SK-N-SH (cell line): ENCODE data around the gene DDX31. TPM values are rescaled to one million over a fixed set of nuclear protein-coding genes. Genes with fewer than 3 reads are reported as not detected.

Experiments
- CTCF ChIA-PET: fragments of 300-600, 350-600 bp; formaldehyde crosslinking; extraction: SDS; loops from one replicate; lab custom pipeline; 2021; lab: Yijun Ruan, JAX
- POLR2A ChIA-PET: fragments of 350-600 bp; sonication (Branson Sonifier 250); formaldehyde crosslinking; extraction: SDS; loops from one replicate; lab custom pipeline; 2020; ENCODE audit warnings: antibody characterized with exemption, inconsistent platforms; lab: Yijun Ruan, JAX
- DNase-seq: peaks from one replicate; pipeline ENCODE4 v3.0.0; 2012
- H2AFZ ChIP-seq: fragments of 200-600 bp; sonication (generic); 2 replicates; pipeline ENCODE4 v1.8.1; 2016; ENCODE audit warnings: antibody characterized with exemption, mild to moderate bottlenecking, low read depth
- H3F3A ChIP-seq: fragments of 200-600 bp; sonication (generic); replicated peaks from 2 replicates; pipeline ENCODE3; 2016; ENCODE audit warnings: antibody characterized with exemption, mild to moderate bottlenecking; ENCODE audit not compliant: insufficient read depth
- H3K27ac ChIP-seq, 2 experiments: fragments of 200-500 bp in 1 of 2; fragments of 200-600 bp in 1 of 2; sonication (Bioruptor generic) in 1 of 2; sonication (generic), shearing (Covaris generic) in 1 of 2; 2 replicates each; pipeline versions ENCODE4 v1.5.1 to v1.6.1; 2014 to 2016; ENCODE audit warnings: low read depth in 2 of 2, inconsistent platforms in 1 of 2, low read length in 1 of 2, mild to moderate bottlenecking in 1 of 2, mixed read lengths in 1 of 2
- H3K27me3 ChIP-seq: fragments of 200-600 bp; sonication (generic), shearing (Covaris generic); 2 replicates; pipeline ENCODE4 v1.6.1; 2016; ENCODE audit warnings: mixed run types; ENCODE audit not compliant: insufficient read depth
- H3K36me3 ChIP-seq, 2 experiments: fragments of 200-500 bp in 1 of 2; fragments of 200-600 bp in 1 of 2; sonication (Bioruptor generic) in 1 of 2; sonication (generic) in 1 of 2; replicated peaks in 1 of 2; 2 replicates each; pipeline versions ENCODE3 to v1.5.1; 2014 to 2016; ENCODE audit warnings: low read length in 1 of 2, mild to moderate bottlenecking in 1 of 2; ENCODE audit not compliant: insufficient read depth in 2 of 2, control insufficient read depth in 1 of 2
- H3K4me1 ChIP-seq, 2 experiments: fragments of 200-500 bp in 1 of 2; fragments of 200-600 bp in 1 of 2; sonication (Bioruptor generic) in 1 of 2; sonication (generic), shearing (Covaris generic) in 1 of 2; 2 replicates each; pipeline versions ENCODE4 v1.5.1 to v1.6.1; 2014 to 2016; ENCODE audit warnings: low read depth in 1 of 2, low read length in 1 of 2, mixed run types in 1 of 2; ENCODE audit not compliant: insufficient read depth in 2 of 2, control insufficient read depth in 1 of 2
- H3K4me2 ChIP-seq: fragments of 200-600 bp; sonication (generic), shearing (Covaris generic); 2 replicates; pipeline ENCODE4 v1.6.1; 2017; ENCODE audit warnings: mixed run types
- H3K4me3 ChIP-seq, 2 experiments: fragments of 200-500 bp in 1 of 2; fragments of 200-600 bp in 1 of 2; sonication (Bioruptor generic) in 1 of 2; sonication (generic), shearing (Covaris generic) in 1 of 2; 2 replicates each; pipeline versions ENCODE4 v1.5.1 to v1.8.1; 2014 to 2016; ENCODE audit warnings: low read depth in 2 of 2, inconsistent platforms in 1 of 2, low read length in 1 of 2, mild to moderate bottlenecking in 1 of 2, mixed read lengths in 1 of 2, moderate library complexity in 1 of 2
- H3K79me2 ChIP-seq: fragments of 200-600 bp; sonication (generic); 2 replicates; pipeline ENCODE4 v1.8.1; 2017; ENCODE audit warnings: mild to moderate bottlenecking; ENCODE audit not compliant: insufficient read depth
- H3K9ac ChIP-seq: fragments of 200-600 bp; sonication (generic); 2 replicates; pipeline ENCODE4 v1.6.1; 2017; ENCODE audit warnings: mixed run types
- H3K9me2 ChIP-seq: fragments of 200-600 bp; sonication (generic); 2 replicates; pipeline ENCODE4 v1.6.1; 2017; ENCODE audit warnings: mixed run types
- H3K9me3 ChIP-seq: fragments of 200-600 bp; sonication (generic); 2 replicates; pipeline ENCODE4 v1.6.1; 2017; ENCODE audit warnings: mixed run types, mild to moderate bottlenecking, moderate library complexity
- H4K20me1 ChIP-seq: fragments of 200-600 bp; sonication (generic); 2 replicates; pipeline ENCODE4 v1.6.1; 2017; ENCODE audit warnings: mild to moderate bottlenecking, mixed run types; ENCODE audit not compliant: insufficient read depth
- CHD2 ChIP-seq: fragments of 150-350 bp; IDR thresholded peaks from 2 replicates; pipeline ENCODE4 v1.6.1; 2018; ENCODE audit warnings: low read length; ENCODE audit not compliant: partially characterized antibody
- ELF1 ChIP-seq: IDR thresholded peaks from 2 replicates; pipeline ENCODE4 v1.4.0; 2012
- GABPA ChIP-seq: IDR thresholded peaks from 2 replicates; pipeline ENCODE4 v1.4.0; 2012; ENCODE audit warnings: low read depth, mild to moderate bottlenecking
- JUND ChIP-seq: IDR thresholded peaks from 2 replicates; pipeline ENCODE4 v1.4.0; 2012
- MXI1 ChIP-seq: IDR thresholded peaks from 2 replicates; pipeline ENCODE4 v1.6.1; 2012; ENCODE audit warnings: mild to moderate bottlenecking, low read depth, low read length, improper control_type of control experiment
- NFIC ChIP-seq: IDR thresholded peaks from 2 replicates; pipeline ENCODE4 v1.4.0; 2012; ENCODE audit warnings: borderline replicate concordance
- NRF1 ChIP-seq: IDR thresholded peaks from 2 replicates; pipeline ENCODE4 v1.6.1; 2012; ENCODE audit warnings: low read depth, mild to moderate bottlenecking, low read length
- POLR2AphosphoS5 ChIP-seq: IDR thresholded peaks from 2 replicates; pipeline ENCODE4 v1.6.1; 2012; ENCODE audit warnings: low read depth, low read length
- RAD21 ChIP-seq: IDR thresholded peaks from 2 replicates; pipeline ENCODE4 v1.6.1; 2012; ENCODE audit warnings: mild to moderate bottlenecking, low read length
- RFX5 ChIP-seq: IDR thresholded peaks from 2 replicates; pipeline ENCODE4 v1.6.1; 2012; ENCODE audit warnings: mild to moderate bottlenecking, improper control_type of control experiment, low read length
- RXRA ChIP-seq: IDR thresholded peaks from 2 replicates; pipeline ENCODE4 v1.4.0; 2012; ENCODE audit warnings: low read depth, mild to moderate bottlenecking, borderline replicate concordance
- TAF1 ChIP-seq: IDR thresholded peaks from 2 replicates; pipeline ENCODE4 v1.6.1; 2012; ENCODE audit warnings: low read depth, mild to moderate bottlenecking, low read length, moderate library complexity, borderline replicate concordance
- TCF12 ChIP-seq: IDR thresholded peaks from 2 replicates; pipeline ENCODE4 v1.4.0; 2012
- TEAD4 ChIP-seq: IDR thresholded peaks from 2 replicates; pipeline ENCODE4 v1.4.0; 2012; ENCODE audit warnings: mild to moderate bottlenecking, borderline replicate concordance; ENCODE audit not compliant: insufficient read depth
- WGBS: methylation state at CpG from one replicate; pipeline ENCODE4 v1.1.6; 2017; ENCODE audit warnings: low lambda C conversion rate; 5-methylcytosine and 5-hydroxymethylcytosine counted together
- polyA plus RNA-seq, 3 experiments: library from polyadenylated mRNA; depleted of rRNA; stranded (reverse); fragments of >200 nt; gene quantifications; 2 replicates each; pipeline ENCODE4 v1.2.3, GENCODE V29; 2012
- TF ChIP-seq, protein P1 (sequence below): IDR thresholded peaks from 2 replicates; pipeline ENCODE4 v1.4.0; 2012; ENCODE audit warnings: low read depth, borderline replicate concordance
- TF ChIP-seq, protein P2 (sequence below): IDR thresholded peaks from 2 replicates; pipeline ENCODE4 v1.4.0; 2012; ENCODE audit warnings: low read depth
- TF ChIP-seq, protein P3 (sequence below): fragments of 200-600 bp; sonication (generic); IDR thresholded peaks from 2 replicates; pipeline ENCODE4 v1.6.1; 2017; ENCODE audit warnings: antibody characterized with exemption, mild to moderate bottlenecking, moderate library complexity
- TF ChIP-seq, protein P4 (sequence below): IDR thresholded peaks from 2 replicates; pipeline ENCODE4 v1.6.1; 2012; ENCODE audit warnings: mild to moderate bottlenecking, low read depth, low read length, moderate library complexity

DDX31 gene
- polyA plus RNA-seq, 1 of the 3 experiments (the other 2 are of a cell fraction): 13.9 TPM

DNA sequence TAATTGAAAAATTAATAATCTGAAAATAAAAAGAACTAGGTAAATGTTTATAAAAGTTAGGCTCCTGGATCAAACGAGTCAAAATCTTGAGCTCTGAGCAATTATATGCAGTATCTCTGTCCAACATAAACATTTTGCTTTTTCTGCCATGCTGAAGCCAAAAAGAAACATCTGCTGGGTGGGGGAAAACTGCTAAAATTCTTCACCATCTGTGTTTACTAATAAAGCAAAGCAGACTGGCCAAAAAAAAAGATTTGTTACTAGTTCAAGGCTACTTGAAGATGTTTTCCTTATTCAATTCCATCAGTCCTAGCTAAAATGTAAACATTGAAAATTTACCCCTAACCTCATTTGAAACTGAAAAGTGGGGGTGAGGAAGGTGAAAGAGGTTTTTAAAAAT, 30.2 kb upstream of the DDX31 start:
- no peak for DNase-seq
- 0% methylated on average over 1 of the region's 1 CpG for WGBS
- ChIA-PET POLR2A (no interaction called here), CTCF (interaction anchor here (1.5 kb wide), 1 partner anchor 99 kb away, joined by 5 read pairs; no protein-coding TSS in a partner anchor)
- H3K4me1 ChIP-seq: no peaks in the 10 kb centered on the region
- peaks cover 4% of the 10 kb centered on the region for H3F3A ChIP-seq
- H3K9me3 ChIP-seq: peaks cover 11% of the 10 kb centered on the region; the same call in 1 of the 2 replicates
- no peak overlapping the region for H3K9ac ChIP-seq
- H2AFZ ChIP-seq: no peak overlapping the region
- H3K36me3 ChIP-seq: no peaks in the 10 kb centered on the region
- H3K4me2 ChIP-seq: no peak overlapping the region
- H3K4me3 ChIP-seq: no peak overlapping the region
- TF ChIP-seq, protein P1, sequence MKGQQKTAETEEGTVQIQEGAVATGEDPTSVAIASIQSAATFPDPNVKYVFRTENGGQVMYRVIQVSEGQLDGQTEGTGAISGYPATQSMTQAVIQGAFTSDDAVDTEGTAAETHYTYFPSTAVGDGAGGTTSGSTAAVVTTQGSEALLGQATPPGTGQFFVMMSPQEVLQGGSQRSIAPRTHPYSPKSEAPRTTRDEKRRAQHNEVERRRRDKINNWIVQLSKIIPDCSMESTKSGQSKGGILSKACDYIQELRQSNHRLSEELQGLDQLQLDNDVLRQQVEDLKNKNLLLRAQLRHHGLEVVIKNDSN: no peak
- TF ChIP-seq CHD2: no peak
- TF ChIP-seq, protein P2, sequence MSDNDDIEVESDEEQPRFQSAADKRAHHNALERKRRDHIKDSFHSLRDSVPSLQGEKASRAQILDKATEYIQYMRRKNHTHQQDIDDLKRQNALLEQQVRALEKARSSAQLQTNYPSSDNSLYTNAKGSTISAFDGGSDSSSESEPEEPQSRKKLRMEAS: no peak
- TF ChIP-seq NRF1: no peak
- TF ChIP-seq, protein P3, sequence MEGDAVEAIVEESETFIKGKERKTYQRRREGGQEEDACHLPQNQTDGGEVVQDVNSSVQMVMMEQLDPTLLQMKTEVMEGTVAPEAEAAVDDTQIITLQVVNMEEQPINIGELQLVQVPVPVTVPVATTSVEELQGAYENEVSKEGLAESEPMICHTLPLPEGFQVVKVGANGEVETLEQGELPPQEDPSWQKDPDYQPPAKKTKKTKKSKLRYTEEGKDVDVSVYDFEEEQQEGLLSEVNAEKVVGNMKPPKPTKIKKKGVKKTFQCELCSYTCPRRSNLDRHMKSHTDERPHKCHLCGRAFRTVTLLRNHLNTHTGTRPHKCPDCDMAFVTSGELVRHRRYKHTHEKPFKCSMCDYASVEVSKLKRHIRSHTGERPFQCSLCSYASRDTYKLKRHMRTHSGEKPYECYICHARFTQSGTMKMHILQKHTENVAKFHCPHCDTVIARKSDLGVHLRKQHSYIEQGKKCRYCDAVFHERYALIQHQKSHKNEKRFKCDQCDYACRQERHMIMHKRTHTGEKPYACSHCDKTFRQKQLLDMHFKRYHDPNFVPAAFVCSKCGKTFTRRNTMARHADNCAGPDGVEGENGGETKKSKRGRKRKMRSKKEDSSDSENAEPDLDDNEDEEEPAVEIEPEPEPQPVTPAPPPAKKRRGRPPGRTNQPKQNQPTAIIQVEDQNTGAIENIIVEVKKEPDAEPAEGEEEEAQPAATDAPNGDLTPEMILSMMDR: no peak
- TF ChIP-seq, protein P4, sequence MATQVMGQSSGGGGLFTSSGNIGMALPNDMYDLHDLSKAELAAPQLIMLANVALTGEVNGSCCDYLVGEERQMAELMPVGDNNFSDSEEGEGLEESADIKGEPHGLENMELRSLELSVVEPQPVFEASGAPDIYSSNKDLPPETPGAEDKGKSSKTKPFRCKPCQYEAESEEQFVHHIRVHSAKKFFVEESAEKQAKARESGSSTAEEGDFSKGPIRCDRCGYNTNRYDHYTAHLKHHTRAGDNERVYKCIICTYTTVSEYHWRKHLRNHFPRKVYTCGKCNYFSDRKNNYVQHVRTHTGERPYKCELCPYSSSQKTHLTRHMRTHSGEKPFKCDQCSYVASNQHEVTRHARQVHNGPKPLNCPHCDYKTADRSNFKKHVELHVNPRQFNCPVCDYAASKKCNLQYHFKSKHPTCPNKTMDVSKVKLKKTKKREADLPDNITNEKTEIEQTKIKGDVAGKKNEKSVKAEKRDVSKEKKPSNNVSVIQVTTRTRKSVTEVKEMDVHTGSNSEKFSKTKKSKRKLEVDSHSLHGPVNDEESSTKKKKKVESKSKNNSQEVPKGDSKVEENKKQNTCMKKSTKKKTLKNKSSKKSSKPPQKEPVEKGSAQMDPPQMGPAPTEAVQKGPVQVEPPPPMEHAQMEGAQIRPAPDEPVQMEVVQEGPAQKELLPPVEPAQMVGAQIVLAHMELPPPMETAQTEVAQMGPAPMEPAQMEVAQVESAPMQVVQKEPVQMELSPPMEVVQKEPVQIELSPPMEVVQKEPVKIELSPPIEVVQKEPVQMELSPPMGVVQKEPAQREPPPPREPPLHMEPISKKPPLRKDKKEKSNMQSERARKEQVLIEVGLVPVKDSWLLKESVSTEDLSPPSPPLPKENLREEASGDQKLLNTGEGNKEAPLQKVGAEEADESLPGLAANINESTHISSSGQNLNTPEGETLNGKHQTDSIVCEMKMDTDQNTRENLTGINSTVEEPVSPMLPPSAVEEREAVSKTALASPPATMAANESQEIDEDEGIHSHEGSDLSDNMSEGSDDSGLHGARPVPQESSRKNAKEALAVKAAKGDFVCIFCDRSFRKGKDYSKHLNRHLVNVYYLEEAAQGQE: no peak
- TF ChIP-seq POLR2AphosphoS5: no peak
- TF ChIP-seq RFX5: no peak
- TF ChIP-seq GABPA: no peak
- TF ChIP-seq RXRA: no peak
- TF ChIP-seq RAD21: no peak
- TF ChIP-seq TAF1: no peak
- no peak for TF ChIP-seq ELF1
- no peak for TF ChIP-seq MXI1
- no peak for TF ChIP-seq JUND
- no peak for TF ChIP-seq TEAD4
- no peak for TF ChIP-seq TCF12
- no peak for TF ChIP-seq NFIC
- H4K20me1 ChIP-seq: no peaks in the 10 kb centered on the region
- no peaks in the 10 kb centered on the region for H3K9me2 ChIP-seq
- no peak overlapping the region for H3K27ac ChIP-seq
- no peaks in the 10 kb centered on the region for H3K27me3 ChIP-seq
- H3K79me2 ChIP-seq: no peaks in the 10 kb centered on the region
